Fibroblast of lung (primary cell): Measurements from ENCODE around the gene CD320.

Experiments
- CTCF ChIP-seq, 2 donors: IDR thresholded peaks in 1 of 2; conservative IDR thresholded peaks in 1 of 2; 1 replicate in 1 of 2; 2 replicates in 1 of 2; pipeline ENCODE4 v1.5.1; 2011 to 2012; ENCODE audit warnings: low read length in 2 of 2, control low read depth in 1 of 2, inconsistent platforms in 1 of 2, low read depth in 1 of 2, mild to moderate bottlenecking in 1 of 2
- EZH2 ChIP-seq: IDR thresholded peaks from 2 replicates; pipeline ENCODE4 v1.5.1; 2012; ENCODE audit warnings: low read length, control low read depth, mild to moderate bottlenecking; ENCODE audit errors: missing control alignments

- TF ChIP-seq CTCF (conservative IDR thresholded peaks at IDR 0.05 in 1 of 2, IDR thresholded peaks at IDR 0.05 in 1 of 2; ENCODE audit: low read depth in 1 of 2, low read length in 2 of 2) (no peak), EZH2 (no peak)
Observed at GRCh38 chr19:8257052-8257443, 51.1 kb downstream of the CD320 start.
